Measurements from ENCODE around the gene ACBD5.

DNA sequence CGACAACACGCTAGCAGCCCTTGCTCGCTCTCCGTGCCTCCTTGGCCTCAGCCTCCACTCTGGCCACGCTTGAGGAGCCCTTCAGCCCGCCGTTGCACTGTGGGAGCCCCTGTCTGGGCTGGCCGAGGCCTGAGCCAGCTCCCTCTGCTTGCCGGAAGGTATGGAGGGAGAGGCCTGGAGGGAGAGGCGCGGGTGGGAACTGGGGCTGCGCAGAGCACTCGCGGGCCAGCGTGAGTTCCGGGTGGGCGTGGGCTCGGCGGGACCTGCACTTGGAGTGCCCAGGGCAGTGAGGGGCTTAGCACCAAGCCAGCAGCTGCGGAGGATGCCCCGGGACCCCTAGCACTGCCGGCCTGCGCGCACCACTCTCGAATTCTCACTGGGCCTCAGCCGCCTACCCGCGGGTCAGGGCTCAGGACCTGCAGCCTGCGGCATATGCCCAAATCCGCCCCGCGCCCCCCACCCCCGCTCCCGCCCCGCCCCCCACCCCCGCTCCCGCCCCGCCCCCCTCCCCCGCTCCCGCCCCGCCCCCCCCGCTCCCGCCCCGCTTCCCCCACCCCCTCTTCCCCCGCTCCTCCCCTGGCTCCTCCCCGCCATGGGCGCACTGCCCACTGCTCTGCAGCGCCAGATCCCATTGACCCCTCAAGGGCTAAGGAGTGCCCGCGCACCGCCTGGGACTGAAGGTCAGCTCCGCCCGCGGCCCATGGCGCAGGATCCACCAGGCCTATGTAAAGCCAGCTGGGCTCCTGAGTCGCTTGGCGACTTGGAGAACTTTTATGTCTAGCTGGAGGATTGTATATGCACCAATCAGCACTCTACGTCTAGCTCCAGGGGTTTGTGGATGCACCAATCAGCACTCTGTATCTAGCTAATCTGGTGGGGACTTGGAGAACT lies 15.9 kb upstream of the ACBD5 start:
- TF ChIP-seq, protein P1, sequence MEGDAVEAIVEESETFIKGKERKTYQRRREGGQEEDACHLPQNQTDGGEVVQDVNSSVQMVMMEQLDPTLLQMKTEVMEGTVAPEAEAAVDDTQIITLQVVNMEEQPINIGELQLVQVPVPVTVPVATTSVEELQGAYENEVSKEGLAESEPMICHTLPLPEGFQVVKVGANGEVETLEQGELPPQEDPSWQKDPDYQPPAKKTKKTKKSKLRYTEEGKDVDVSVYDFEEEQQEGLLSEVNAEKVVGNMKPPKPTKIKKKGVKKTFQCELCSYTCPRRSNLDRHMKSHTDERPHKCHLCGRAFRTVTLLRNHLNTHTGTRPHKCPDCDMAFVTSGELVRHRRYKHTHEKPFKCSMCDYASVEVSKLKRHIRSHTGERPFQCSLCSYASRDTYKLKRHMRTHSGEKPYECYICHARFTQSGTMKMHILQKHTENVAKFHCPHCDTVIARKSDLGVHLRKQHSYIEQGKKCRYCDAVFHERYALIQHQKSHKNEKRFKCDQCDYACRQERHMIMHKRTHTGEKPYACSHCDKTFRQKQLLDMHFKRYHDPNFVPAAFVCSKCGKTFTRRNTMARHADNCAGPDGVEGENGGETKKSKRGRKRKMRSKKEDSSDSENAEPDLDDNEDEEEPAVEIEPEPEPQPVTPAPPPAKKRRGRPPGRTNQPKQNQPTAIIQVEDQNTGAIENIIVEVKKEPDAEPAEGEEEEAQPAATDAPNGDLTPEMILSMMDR (IDR thresholded peaks at IDR 0.05), result no peak
- no peak for TF ChIP-seq POLR2A (IDR thresholded peaks at IDR 0.05)

Measured in Peyer's patch (tissue), 4 donors.